Vein endothelial cell (primary cell): ENCODE results near the gene SCAMP5. TPM values are rescaled to one million over a fixed set of nuclear protein-coding genes. Genes with fewer than 3 reads are reported as not detected.

Source experiments
- small RNA-seq: library from RNA; depleted of rRNA; stranded (forward); fragments of <200 nt; gene quantifications from one replicate; pipeline ENCODE3, GENCODE V24; 2012
- total RNA-seq: library from RNA; depleted of rRNA; stranded (reverse); fragments of >200 nt; gene quantifications from 2 replicates; pipeline ENCODE4 v1.2.3, GENCODE V29; 2012

Gene SCAMP5, protein sequence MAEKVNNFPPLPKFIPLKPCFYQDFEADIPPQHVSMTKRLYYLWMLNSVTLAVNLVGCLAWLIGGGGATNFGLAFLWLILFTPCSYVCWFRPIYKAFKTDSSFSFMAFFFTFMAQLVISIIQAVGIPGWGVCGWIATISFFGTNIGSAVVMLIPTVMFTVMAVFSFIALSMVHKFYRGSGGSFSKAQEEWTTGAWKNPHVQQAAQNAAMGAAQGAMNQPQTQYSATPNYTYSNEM
- total RNA-seq = 10.8 and 11.1 TPM in 2 replicates

DNA sequence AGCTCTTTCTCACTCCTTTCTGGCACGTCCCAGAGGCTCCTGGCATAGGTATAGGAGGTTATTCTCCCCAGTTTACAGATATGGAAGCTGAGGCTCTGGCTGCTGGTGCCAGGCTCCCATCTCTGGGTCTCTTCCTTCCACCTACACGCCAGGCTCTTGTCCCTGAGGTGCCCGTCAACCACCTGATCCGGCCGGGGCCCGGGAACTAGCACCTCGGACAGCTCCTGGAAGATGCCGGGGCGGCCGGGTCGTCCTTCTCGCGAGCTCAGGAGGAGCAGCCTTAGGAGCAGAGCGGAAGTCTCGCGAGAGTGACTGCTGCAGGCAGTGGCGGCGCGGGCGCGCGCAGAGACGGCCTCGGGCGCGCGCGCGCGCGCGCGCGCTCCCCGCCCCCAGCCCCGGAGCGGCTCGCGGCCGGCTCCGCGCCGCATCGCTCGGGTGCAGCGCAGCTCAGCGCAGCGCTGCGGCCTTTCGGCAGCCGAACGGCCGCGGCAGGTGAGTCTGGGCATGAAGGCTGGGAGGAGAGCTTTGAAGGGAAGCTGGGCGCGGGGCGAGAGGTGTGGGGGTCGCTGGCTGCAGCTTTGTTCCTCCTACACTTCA is at the start of gene SCAMP5:
TSS of gene SCAMP5 (plus strand) at position 382 of the 597 bp plus-strand sequence. CDS start 16,277 bp downstream, outside the sequence.

DNA sequence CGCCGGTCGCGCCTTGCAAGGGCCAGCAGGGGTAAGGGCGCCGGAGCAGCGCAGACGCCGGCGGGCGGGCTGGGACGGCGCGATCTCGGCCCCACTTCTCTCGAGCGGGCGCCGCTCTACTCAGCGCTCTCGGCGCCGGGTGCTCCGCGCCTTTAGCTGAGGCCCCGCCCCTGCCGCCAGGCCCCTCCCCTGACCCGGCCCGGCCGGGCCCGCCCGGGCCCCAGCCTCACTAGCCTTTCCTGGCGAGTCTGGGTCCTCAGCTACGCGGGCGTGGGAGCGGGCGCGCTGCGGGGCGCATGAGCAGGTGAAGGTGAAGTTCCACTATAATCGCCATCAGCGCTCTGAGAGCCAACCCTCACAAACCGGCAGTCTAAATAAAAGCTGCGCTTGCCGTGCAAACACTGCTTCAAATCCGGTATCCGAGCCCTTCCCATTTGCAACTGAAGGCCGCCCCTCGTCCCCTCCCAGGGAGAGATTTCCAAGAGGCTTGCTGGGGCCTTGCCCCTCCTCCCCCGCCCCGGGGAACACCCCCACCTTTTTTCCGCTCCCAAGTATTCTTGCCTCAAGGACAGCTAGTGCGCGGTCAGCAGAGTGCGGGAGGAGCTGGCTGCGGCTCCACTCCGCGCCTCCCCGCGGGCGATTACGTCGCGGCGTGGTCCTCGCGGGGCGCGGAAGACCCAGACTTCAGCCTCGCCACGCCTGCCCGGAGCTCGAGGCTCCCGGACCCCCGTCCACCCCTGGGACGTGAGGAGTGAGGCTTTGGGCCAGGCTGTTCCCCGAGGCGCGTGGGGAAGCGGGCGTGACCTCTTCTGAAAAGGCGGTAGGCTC is 38.5 kb upstream of the SCAMP5 start, which contains the start of gene RPP25:
TSS of gene RPP25 (minus strand) at position 125 of the 828 bp plus-strand sequence. CDS start 189 bp downstream, outside the sequence.

DNA sequence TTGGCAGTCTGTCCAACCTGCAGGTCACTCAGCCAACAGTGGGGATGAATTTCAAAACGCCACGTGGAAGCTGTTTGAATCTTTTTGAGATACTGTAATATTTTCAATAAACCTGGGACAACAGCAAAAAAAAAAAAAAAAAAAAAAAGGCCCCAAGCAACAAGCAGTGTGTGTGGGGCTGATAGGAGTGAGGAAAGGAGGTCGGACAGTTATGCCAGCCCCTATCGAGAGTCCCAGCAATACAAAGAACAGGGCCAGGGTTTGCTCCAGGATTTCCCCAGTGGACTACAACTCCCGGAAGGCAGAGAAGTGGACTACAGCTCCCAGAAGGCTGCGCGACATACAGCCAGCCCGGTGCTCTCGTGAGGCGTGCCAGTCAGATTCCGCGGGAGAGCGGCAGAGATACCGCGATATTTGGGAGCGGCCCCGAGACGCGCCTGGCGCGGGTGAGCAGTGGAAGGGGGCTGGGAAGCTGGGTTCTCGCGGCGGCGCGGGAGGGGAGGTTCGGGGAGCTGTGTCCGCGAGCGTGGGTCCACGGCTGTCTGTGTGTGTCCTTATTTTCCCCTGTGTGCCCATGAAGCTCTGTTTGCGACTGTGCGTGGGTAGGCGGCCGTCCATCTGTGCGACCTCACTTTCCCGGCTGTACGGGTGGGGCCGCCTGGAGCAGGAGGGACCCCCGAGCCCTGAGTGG is 28.0 kb downstream of the SCAMP5 start, which contains the start of gene PPCDC:
TSS of gene PPCDC (plus strand) at position 410 of the 691 bp plus-strand sequence. CDS start 4,729 bp downstream, outside the sequence.

Small RNAs within 50 kb of the gene (small RNA-seq; reads per million reads assigned to genes)
- gene AC015720.1 (not detected), gene RF00019 (not detected)

Other genes with a start within 250 kb of the SCAMP5 start
- gene CYP1A2, start 246.7 kb upstream of the SCAMP5 start, total RNA-seq = not detected in 2 replicates
- 51.4 and 60.1 TPM in 2 replicates for gene CSK, start 213.5 kb upstream of the SCAMP5 start, total RNA-seq
- not detected in 2 replicates for gene LMAN1L, start 182.7 kb upstream of the SCAMP5 start, total RNA-seq
- not detected in 2 replicates for gene CPLX3, start 168.9 kb upstream of the SCAMP5 start, total RNA-seq
- 36.6 and 40.5 TPM in 2 replicates for gene ULK3, start 152.4 kb upstream of the SCAMP5 start, total RNA-seq
- 37.0 and 37.2 TPM in 2 replicates for gene SCAMP2, start 122.2 kb upstream of the SCAMP5 start, total RNA-seq
- 49.1 and 54.9 TPM in 2 replicates for gene MPI, start 105.5 kb upstream of the SCAMP5 start, total RNA-seq
- gene FAM219B, start 88.7 kb upstream of the SCAMP5 start, total RNA-seq = 45.1 and 47.2 TPM in 2 replicates
- 64.3 and 68.1 TPM in 2 replicates for gene COX5A, start 57.5 kb upstream of the SCAMP5 start, total RNA-seq
- gene RPP25, start 38.8 kb upstream of the SCAMP5 start, total RNA-seq = 18.3 and 23.2 TPM in 2 replicates
- 9.5 and 12.7 TPM in 2 replicates for gene PPCDC, start 28.0 kb downstream of the SCAMP5 start, total RNA-seq
- gene C15orf39, start 206.3 kb downstream of the SCAMP5 start, total RNA-seq = 16.0 and 18.9 TPM in 2 replicates